Fibroblast of skin of scalp (primary cell): ENCODE results near the gene PICK1.
A peak's percentile ranks its signal among the peaks of the same experiment; 100 is the strongest.
"Not testable (repeated sequence)": the region's sequence is repeated elsewhere in the genome, so short reads cannot be mapped to it uniquely, and the experiment has no call there.

Experiments
- DNase-seq: peaks from one replicate; pipeline ENCODE4 v3.0.0-alpha.2; 2013

PICK1 gene

DNA sequence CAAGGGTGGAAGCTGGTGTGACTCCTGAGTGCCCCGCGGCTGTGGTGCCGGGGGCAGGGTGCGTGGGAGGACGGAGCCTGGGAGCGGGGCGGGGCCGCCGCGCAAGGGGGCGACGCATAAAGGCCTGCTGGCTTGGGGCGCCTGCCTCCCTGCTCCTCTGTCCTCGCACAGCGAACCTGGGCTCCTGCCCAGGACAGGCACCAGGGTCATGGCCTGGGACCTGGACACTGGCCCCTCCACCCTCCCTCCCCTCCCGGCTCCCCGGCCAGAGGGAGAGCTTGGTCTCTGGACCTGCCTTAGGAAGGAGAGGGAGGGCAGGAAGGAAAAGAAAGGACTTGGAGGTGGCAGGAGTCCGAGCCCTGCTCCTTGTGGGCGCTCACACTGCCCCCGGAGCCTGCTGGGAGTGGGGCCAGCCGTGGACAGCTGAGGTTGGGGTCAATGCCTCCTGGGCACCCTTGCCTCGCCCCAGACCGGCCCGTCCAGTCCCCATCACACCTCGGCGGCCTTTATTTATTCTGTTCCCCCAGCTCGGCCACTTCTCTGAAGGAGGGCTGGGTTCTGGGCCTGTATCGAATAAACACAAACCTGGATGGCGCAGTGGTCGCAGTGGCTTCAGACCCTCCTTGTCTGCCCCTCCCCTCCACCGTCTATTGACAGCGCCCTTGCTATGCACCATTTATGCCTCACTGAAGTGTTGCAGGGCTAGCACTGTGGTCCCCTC, 18.1 kb downstream of the PICK1 start:
- no peak for DNase-seq

DNA sequence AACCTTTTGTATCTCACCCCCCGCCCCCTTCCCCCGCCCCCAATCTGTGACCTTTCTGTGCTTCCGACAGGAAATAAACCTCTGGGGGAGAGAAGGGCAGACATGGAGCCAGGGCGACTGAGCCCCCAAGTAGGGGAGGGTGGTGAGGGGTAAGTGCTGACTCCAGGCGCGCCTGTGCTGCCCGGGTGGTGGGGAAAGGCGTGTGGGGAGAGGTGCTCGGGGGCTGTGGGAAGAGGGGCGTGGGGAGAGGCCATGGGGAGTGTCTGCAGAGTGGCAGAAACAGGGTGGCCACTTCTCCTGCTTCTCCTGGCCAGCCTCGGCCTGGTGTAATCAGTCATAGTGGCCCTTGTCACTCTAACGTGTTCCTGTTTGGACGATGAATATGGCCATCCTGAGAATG, 18.8 kb downstream of the PICK1 start:
- no peak for DNase-seq

- DNase-seq, result no peak
These were observed 19.9 kb downstream of the PICK1 start for GRCh38 chr22:38077096-38077495.

- no peak for DNase-seq
These were observed 20.4 kb downstream of the PICK1 start for GRCh38 chr22:38077595-38077994.

GRCh38 chr22:38078046-38078840, 21.0 kb downstream of the PICK1 start:
- no peak for DNase-seq

DNA sequence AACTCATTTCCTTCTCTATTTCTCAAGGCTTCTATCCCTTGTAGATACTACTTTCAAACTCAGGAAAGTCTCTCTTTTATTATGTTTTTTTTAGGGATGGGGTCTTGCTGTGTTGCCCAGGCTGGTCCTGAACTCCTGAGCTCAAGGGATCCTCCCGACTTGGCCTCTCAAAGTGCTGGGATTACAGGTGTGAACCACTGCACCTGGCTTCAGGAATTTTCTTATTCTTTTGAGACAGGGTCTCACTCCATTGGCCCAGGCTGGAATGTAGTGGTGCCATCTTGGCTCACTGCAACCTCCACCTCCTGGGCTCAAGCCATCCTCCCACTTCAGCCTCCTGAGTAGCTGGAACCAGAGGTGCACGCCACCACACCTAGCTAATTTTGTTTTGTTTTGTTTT, 22.0 kb downstream of the PICK1 start:
- DNase-seq, result not testable (repeated sequence)

- no peak for DNase-seq
These were observed 22.6 kb downstream of the PICK1 start for GRCh38 chr22:38079804-38080203.

DNA sequence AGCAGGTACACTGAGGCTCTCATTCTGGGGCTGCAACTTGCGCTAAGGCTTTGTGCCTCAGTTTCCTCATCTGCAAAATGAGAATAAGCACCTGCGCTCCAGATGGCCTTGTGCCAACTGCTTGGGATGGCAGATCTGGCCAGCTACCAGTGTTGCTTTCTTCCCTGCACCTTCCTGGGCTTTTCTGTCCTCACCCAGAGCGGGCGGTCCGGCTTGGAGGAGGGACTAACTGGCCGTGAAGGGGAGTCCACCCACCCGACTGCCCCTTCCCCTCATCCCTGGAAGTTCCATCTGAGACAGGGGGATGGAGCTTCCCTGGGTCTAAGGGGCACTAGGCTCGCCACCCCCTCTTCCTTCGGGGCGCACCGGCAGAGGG, 23.3 kb downstream of the PICK1 start:
- no peak for DNase-seq

DNA sequence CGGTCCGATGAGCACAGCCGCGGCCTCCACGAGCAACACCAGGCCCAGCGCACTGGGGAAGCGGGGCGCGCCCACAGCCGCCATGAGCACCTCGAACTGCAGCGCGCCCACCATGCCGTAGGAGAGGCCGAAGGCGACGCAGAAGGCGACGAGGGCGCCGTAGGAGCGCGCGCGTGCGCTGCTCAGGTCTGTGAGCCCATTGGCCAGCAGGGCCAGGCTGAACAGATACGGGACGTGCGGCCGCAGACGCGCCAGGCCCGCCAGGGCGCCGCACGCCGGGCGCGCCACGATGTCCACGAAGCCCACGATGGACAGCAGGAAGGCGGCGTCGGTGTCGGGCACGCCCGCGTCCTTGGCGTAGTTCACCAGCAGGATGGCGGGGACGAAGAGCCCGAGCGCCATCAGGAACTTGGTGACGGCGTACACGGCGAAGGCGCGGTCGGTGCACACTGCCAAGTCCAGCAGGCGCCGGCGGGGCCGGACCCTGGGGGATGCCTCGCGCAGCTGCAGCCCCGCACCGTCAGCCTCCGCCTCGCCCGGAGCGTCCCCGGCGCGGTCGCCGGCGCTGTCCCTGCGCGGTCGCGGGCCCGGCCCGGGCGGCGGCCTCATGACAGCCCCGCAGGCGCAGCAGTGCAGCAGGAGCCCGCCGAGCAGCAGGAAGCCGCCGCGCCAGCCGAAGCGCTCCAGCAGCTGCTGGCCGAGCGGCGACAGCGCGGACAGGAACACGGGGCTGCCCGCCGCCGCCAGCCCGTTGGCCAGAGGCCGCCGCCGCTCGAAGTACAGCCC, 23.8 kb downstream of the PICK1 start:
- DNase-seq, result peak; percentile 53

DNA sequence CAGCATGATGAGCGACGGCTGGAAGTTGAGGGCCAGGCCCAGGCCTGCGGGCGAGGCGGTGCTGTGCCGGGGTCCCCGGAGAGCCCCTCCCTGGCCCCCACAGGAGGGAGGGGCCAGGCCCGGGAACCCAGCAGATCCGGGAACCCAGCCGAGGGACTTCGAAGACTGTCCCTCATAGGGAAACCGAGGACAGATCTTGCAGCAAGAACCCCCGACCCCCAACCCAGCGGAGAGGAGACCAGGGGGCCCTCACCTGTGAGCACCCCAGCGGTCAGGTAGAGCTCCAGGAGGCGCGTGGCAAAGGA, 24.4 kb downstream of the PICK1 start:
- DNase-seq, result no peak

DNA sequence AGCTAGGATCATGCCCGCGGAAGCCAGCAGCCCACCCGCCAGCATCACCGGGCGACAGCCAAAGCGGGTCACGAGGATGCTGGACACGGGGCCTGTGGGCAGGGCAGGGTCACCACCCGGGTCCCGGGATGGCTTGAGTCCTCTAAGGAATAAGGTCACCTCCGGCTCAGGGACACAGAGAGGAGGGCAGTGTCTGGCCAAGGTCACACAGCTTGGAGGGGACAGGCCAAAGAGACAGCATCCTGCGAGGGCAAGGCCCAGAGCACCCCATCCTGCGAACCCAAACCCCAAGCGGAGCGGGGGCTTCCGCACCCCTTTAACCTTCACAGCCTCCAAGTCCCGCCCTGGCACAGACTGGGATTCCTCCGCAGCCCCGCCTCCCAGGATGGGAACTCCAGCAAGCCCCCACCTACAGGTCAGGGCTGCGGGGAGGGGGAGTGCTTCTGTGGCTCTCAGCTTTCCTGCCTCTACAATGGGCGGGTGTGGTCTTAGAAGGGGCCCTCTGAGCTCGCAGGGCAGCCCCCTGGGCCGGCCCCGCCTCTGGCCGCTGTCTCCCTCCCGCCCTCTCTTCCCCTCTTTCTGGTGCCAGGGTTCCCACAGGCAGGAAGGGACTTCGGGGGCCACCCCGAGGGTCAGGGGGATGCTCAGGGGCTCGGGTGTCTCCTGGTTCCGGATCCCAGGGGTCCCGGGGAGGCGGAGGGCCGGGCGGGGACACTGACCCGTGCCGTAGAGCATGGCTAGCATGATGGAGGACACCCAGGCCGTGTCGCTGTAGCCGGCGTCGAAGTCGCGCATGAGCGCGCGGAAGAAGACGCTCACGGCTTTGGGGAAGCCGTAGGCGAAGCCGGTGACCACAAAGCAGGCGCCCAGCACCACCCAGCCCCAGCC, 25.0 kb downstream of the PICK1 start:
- no peak for DNase-seq

DNA sequence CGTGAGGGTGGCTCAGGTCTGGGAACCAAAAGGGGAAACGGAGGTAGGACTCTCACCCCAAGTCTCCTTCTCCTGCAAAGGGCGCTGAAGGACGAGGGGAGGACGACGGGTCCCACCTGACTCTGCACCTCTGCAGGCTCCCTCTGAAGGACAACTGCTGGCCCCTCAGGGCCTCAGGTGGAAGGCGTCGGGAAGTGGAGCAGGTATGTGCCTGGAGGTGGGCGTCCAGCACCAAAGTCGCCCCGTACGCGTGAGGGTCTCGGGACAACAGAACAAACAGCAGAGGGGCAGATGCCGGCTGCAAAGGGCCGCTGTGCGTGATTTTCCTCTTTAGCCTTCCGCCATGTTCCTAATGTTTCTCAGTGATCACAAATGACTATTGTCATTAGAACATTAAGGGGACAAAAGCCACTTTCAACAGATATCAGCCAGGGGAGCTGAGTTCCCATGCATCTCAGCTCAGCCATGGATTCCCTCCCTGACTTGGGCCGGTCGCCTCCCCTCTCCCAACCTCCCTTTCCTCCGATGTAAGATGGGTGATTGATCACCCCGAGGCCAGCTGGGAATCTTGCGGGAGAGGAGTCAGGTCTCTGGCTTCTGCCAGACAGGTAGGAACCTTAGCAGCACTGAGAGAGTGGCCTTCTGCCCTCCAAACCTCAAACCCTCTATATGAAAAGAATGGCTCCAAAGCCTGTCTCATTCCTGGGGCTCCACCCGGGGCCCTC, 25.9 kb downstream of the PICK1 start:
- no peak for DNase-seq

DNA sequence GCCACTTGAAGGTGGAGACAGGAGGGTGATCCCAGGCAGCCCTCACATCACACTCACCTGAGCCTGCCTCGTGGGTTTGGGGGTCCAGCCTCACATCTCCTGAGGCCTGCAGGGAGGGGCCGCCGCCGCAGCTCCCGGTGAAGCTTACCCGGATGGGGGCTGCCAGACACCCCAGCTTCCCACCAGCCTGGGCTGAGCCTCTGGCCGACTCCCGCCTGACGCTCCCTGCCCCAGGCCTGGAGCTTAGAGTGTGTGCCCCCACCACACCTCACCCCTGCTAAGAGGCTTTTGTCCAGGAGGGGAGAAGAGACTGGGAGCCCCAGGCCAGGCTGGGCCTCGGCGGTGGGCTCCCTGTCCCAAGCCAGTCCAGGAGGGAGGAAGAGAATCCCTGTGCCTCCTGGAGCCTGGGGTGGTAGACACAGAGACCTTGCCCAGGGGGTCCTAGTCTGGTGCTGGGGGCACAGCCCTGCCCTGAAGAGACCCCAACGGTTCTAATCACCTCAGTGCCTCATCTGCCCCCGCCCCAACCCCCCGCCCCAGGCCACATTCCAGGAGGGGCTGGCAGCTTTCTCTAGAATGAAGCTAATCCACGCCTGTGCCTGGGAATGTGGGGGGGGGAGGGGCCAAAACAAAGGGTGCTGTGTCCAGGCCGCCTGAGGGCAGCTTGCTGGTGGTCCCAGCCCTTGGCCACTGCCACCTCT, 26.9 kb downstream of the PICK1 start, which contains the start of gene SLC16A8:
TSS of gene SLC16A8 (minus strand) at position 254 of the 701 bp plus-strand sequence. CDS start 1,311 bp downstream, outside the sequence.
- DNase-seq, result no peak

GRCh38 chr22:38085056-38085455, 27.9 kb downstream of the PICK1 start:
- DNase-seq, result no peak

DNA sequence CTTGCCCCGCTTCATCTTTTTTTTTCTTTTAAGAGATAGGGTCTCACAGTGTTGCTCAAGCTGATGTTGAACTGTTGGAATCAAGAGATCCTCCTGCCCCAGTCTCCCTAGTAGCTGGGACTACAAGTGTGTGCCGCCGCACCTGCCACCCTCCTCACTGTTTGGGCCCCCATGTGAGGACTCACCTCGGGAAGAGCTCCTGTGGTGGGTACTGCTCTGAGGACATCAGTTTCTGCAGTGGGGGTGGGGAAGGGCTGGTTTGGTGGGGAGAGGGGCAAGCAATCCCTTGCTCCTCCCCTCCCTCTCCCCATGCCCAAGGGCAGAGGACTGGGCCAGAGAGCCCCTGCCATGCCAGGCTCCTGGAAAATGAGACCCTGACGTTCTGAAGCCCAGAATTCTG, 28.3 kb downstream of the PICK1 start:
- DNase-seq, result no peak

- DNase-seq, result no peak
These were observed 29.0 kb downstream of the PICK1 start for GRCh38 chr22:38086001-38086845.

- no peak for DNase-seq
These were observed 29.7 kb downstream of the PICK1 start for GRCh38 chr22:38086942-38087341.

DNA sequence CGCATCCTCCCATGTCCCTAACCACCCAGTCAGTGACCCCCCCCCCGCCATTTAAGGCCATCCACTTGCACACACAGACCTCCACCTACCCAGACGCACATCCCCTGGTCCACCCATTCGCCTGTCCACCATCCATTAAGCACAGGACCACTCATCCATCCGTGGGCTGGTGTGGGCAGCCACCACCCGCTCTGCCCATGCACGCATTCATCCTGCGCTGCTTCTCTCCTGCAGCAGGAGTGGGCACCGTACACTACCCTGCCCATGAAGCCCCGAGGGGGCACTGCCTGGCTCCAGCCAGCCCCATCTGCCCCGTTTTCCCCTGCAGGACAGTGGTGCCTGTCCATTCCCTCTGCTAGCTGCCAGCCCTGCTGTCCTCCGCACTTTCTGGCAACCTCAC, 30.7 kb downstream of the PICK1 start:
- no peak for DNase-seq

DNA sequence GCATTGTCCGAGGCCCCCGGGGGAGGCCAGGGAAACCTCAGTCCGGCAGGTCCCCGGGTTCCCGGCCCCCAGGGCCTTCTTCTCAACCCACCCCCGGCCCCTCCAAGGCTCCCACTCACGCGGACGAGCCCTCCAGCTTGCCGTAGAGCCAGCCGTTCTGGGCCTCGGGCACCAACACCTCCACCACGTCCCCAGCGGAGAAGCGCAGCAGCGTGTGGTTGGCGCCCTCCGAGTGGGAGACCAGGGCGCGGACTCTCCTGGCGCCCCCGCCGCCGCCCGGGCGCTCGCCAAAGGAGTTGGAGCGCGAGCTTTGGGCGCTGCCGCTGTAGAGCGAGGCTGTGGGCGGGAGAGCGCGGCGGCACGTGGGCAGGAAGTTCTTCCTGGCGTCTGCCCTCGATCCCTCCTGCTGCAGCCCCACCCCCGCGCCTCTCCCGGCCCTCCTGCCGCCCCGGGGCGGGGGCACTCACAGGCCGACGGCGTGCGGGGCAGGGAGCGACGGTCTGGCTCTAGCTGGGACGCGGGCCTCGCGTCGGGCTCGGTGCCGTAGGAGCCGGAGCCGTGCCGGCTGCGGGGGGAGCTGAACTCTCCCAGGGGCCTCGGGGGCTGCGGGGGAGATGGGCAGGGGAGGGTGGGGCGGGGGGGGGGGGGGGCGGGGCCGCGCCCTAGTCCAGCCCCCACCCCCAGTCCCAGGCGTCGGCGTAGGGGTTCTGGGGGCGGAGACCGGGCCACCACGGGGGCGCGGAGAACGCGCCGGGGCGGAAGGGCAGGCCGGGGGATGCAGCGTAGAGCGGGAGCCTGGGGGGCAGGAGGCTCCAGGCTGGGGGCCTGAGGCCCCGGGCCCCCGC, 31.6 kb downstream of the PICK1 start:
- DNase-seq, result peak; percentile 9
